HT-29 (cell line): ENCODE data around the gene PPRC1. TPM values are rescaled to one million over a fixed set of nuclear protein-coding genes. Genes with fewer than 3 reads are reported as not detected.
"Not testable (repeated sequence)": the region's sequence is repeated elsewhere in the genome, so short reads cannot be mapped to it uniquely, and the experiment has no call there.

ENCODE experiments used
- DNase-seq: peaks from one replicate; pipeline ENCODE4 v3.0.0-alpha.2; 2015; ENCODE audit warnings: low spot score
- total RNA-seq: library from RNA; depleted of rRNA; stranded (reverse); fragments of >200 nt; shearing (Covaris generic); gene quantifications from 2 replicates; pipeline ENCODE4 v1.2.3, GENCODE V29; 2014

PPRC1 gene
- total RNA-seq, 1 experiment from 2014 or later = 51.2 TPM

DNA sequence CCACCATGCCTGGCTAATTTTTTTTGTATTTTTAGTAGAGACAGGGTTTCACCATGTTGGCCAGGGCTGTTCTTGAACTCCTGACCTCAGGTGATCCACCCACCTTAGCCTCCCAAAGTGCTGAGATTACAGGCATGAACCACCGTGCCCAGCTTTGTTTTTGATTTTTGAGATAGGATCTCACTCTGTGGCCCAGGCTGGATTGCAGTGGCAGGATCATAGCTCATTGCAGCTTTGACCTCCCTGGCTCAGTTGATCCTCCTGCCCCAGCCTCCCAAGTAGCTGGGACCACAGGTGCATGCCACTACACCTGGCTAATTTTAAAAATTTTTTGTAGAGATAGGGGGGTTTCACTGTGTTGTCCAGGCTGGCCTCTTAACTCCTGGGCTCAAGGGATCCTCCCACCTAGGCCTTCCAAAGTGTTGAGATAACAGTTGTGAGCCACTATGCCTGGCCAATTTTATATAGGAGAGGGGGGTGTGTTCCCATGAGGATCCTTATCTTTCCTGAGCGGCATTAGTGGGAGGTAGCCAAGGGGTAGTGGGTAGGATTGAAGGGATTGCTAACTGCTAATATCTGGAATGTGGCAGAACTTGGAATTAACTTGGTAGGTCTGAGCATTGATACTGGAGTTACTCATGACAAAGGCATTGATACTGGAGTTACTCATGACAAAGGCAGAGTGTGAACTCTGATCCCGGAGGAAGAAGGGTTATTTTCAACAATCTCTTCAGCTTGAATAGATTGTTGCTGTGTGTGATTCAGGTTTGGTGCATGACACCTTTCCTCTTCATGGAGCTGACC lies 18.3 kb downstream of the PPRC1 start:
- DNase-seq = no peak

GRCh38 chr10:102151774-102152544 lies 19.1 kb downstream of the PPRC1 start, which contains the start of gene NOLC1:
TSS of gene NOLC1 (plus strand) at chr10:102152389. CDS start at chr10:102152411, 22 bp downstream.
- DNase-seq = peak; percentile 98

DNA sequence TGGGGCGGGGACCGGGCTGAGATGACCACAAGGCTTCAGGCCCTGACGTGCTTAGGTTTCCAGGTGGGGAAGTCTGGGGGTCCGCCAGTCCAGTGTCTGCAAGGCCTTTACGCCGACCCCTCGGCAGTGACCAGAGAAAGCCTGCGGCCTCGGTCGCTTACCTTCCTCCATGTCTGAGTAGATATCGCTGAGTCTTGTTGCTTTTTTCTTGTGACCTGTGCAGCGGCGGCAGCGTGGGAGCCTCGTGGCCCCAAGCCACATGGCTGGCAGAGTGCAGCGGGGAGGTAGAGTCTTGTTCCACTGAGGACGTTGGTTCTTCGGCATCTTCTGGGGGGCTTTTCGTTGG lies 19.7 kb downstream of the PPRC1 start:
- no peak for DNase-seq

DNA sequence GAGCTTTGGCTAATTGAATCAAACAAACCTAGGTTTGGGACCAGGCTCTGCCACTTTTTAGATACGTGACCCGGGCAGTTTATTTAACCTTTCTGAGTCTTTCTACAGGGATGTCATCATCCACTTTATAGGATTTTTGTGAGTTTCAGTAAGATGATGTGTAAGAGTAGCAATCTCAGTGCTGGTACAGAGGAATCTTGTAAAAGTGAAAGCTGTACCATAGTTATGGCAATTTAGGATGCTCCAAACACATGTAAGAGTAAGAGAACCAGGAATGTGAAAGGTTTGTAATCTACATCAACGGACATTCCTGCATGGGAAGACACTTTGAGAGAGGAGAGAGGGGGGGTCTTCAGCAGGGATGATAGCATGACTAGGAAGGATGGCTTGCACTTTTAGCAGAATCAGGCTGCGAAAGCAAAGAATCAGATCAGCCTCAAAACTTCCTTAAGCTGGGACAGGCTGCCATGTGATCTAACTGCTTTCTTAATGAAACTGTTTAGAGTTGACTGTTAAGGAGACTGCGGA lies 20.3 kb downstream of the PPRC1 start:
- peak; percentile 42 for DNase-seq

DNA sequence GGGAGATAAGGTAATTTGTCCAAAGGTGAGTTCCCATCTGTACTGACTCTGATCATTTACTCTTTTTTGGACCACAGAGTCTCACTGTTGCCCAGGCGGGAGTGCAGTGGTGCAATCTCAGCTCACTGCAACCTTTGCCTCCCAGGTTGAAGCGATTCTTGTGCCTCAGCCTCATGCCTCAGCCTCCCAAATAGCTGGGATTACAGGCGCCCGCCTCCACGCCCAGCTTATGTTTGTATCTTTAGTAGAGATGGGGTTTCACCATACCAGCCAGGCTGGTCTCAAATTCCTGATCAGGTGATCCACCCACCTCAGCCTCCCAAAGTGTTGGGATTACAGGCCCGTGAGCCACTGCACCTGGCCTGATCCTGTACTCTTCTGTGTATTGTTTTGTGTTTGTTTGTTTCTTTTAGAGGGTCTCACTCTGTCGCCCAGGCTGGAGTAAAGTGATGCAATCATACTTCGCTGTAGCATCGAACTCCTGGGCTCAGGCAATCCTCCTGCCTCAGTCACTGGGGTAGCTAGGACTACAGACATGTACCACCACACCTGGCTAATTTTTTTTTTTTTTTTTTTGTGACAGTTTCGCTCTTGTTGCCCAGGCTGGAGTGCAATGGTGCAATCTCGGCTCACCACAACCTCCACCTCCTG lies 21.8 kb downstream of the PPRC1 start:
- DNase-seq = no peak

GRCh38 chr10:102157224-102157623 lies 24.4 kb downstream of the PPRC1 start:
- no peak for DNase-seq

GRCh38 chr10:102159051-102159597 lies 26.3 kb downstream of the PPRC1 start:
- no peak for DNase-seq

- DNase-seq = no peak
Observed at GRCh38 chr10:102159831-102160230, 27.0 kb downstream of the PPRC1 start.

GRCh38 chr10:102163342-102163989 lies 30.6 kb downstream of the PPRC1 start:
- no peak for DNase-seq

- no peak for DNase-seq
Observed at GRCh38 chr10:102167861-102168260, 35.0 kb downstream of the PPRC1 start.

DNA sequence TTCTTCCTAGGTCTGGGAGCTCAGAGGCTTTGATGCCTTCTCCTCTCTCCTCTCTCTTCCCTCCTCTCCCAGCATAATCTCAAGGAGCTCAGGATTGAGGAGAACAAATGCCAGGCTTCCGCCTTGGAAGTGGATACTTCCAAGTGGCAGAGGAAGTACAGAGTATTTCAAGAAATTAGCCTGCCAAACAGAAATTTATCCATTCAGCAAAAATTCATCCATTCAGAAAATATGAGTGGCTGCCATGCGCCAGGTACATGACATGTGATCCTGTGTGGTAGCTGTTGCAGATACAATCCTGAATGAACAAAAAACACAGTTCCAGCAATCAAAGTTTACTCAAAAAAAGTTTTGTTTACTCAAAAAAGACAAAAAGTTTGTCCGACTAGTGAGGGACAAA lies 37.8 kb downstream of the PPRC1 start:
- DNase-seq = no peak

- no peak for DNase-seq
Observed at GRCh38 chr10:102172288-102172687, 39.4 kb downstream of the PPRC1 start.

GRCh38 chr10:102175415-102175814 lies 42.6 kb downstream of the PPRC1 start:
- no peak for DNase-seq

DNA sequence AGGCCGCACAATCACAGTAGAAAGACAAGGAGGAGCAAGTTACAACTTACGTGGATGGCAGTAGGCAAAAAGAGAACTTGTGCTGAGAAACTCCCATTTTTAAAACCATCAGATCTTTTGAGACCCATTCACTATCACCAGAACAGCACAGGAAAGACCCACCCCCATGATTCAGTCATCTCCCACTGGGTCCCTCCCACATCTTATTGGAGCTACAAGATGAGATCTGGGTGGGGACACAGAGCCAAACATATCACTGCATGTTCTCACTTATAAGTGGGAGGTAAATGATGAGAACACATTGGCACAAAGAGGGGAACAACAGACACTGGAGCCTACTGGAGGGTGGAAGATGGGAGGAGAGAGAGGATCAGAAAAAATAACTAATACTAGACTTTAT lies 51.8 kb downstream of the PPRC1 start:
- no peak for DNase-seq

DNA sequence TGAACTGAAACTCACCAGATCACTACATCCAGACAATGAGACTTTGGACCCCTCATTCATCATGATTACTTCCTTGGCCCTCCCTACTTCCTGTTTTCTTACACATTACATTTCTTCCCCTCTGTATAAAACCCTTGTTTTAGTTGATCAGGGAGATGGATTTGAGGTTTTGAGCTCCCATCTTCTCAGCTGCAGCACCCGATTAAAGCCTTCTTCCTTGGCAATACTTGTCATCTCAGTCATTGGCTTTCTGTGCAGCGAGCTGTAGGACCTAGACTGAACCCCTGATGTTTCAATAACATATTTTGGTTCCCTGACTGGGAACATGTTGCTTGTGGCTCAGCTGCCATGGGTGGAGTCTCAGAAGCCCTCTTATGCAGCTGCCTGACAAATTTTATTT lies 52.4 kb downstream of the PPRC1 start:
- DNase-seq = no peak

- no peak for DNase-seq
Observed at GRCh38 chr10:102185811-102186527, 53.1 kb downstream of the PPRC1 start.

DNA sequence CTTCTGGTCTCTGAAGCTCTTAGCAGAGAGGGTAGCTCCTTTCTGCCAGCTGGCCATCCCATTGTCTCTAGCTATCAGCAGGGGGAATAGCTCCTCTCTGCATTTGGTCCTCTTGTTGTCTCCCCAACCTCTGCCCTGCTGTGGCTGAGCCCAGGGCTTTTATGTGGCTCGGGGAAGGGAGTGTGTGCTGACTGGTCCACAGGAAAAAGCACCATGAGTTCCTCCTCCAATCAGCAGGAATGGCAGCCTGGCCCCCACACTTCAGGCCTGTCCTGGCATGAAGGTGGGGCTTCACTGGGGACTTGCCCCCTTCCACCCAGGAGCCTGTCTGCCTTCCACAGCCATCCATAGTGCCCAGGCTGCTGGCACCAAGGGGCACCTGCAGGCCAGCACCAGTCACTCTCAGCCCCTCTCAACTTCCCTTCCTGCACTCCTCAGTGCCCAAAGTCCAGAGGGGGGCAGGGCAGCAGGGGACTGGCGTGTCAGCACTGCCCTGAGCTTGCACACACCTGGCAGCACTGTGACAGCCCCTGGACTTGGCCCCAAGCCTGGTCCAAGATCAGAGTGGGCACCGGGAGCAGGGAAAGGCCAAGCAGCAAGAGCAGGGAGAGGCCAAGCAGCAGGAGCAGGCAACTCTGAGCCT lies 55.6 kb downstream of the PPRC1 start:
- no peak for DNase-seq

DNA sequence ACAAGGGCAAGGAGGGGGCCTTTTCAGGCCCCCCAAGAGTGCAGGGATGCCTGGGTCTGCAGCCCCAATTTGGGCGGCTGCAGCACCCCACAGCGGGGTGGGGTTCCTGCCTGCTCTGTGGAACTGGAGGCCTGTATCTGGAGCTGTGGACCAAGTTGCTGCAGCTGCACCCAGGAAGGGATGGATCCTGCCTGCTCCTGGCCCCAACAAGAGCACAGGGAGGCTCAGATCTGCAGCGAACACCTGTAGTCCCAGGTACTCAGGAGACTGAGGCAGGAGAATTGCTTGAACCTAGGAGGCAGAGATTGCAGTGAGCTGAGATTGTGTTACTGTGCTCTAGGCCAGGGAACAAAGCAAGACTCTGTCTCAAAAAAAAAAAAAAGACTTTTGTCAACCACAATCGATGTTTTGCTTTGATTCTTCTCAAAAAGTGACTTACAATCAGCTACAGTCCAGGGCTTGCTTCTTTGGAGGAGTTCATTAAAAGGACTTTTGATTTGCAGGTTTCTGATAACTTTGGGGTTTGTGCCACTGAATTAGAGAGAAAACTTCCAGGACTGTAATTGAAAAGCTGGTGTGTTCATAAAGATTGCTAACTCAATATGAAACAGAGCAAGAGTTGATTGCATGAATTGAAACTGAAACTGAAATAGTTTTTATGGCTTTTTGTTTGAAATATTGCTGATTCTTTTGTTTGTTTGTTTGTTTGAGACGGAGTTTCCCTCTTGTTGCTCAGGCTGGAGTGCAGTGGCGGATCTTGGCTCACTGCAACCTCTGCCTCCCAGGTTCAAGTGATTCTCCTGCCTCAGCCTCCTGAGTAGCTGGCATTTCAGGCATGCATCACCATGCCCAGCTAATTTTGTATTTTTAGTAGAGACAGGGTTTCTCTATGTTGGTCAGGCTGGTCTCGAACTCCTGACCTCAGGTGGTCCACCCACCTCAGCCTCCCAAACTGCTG lies 56.4 kb downstream of the PPRC1 start:
- not testable (repeated sequence) for DNase-seq

DNA sequence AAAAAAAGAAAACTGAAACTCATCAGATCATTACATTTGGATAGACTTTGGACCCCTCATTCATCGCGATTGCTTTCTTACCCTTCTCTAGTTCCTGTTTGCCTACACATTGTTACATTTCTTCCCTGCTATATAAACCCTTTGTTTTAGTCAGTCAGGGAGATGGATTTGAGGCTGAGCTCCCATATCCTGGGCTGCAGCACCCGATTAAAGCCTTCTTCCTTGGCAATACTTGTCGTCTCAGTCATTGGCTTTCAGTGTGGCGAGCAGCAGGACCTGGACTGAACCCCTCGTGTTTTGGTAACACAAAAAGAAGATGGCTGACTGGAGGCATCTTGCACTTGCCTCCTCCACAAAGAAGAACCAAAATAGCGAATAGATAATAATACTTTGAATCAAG lies 59.1 kb downstream of the PPRC1 start:
- DNase-seq = no peak
